NCI-H146 (cell line): Measurements from ENCODE around the gene PHIP.
"Not testable (repeated sequence)": the region's sequence is repeated elsewhere in the genome, so short reads cannot be mapped to it uniquely, and the experiment has no call there.

Experiments used
- DNase-seq: peaks from one replicate; lab custom pipeline; 2025; lab: John Stamatoyannopoulos, UW

Gene PHIP

GRCh38 chr6:78921168-78921567 is 156.9 kb downstream of the PHIP start:
- DNase-seq = not testable (repeated sequence)

- DNase-seq = no peak
Observed at GRCh38 chr6:78917788-78918187, 160.3 kb downstream of the PHIP start.

GRCh38 chr6:78916411-78916810 is 161.6 kb downstream of the PHIP start:
- DNase-seq = no peak

- DNase-seq = no peak
Observed at GRCh38 chr6:78911218-78911940, 166.7 kb downstream of the PHIP start.

GRCh38 chr6:78910591-78911171 is 167.4 kb downstream of the PHIP start:
- no peak for DNase-seq

- DNase-seq = no peak
Observed at GRCh38 chr6:78910010-78910409, 168.0 kb downstream of the PHIP start.

GRCh38 chr6:78909391-78909790 is 168.7 kb downstream of the PHIP start:
- no peak for DNase-seq

GRCh38 chr6:78908621-78909020 is 169.4 kb downstream of the PHIP start:
- DNase-seq = no peak

- no peak for DNase-seq
Observed at GRCh38 chr6:78896227-78896626, 181.8 kb downstream of the PHIP start.

- not testable (repeated sequence) for DNase-seq
Observed at GRCh38 chr6:78889901-78890300, 188.2 kb downstream of the PHIP start.
